Immature natural killer cell (primary cell): ENCODE results near the gene TNS2. TPM values are rescaled to one million over a fixed set of nuclear protein-coding genes. Genes with fewer than 3 reads are reported as not detected.

Experiments used
- DNase-seq, 3 donors: peaks; one replicate each; pipeline ENCODE4 v3.0.0; 2022; ENCODE audit warnings: mixed read lengths in 1 of 3
- H3K27ac Mint-ChIP-seq, 6 donors: one replicate each; pipeline ENCODE4 v1.8.0; 2020; ENCODE audit warnings: mixed read lengths in 6 of 6, mild to moderate bottlenecking in 5 of 6, inconsistent platforms in 4 of 6, moderate library complexity in 3 of 6
- H3K27me3 Mint-ChIP-seq, 3 donors: one replicate each; pipeline ENCODE4 v1.8.0; 2020 to 2021; ENCODE audit warnings: low read depth in 3 of 3, mild to moderate bottlenecking in 3 of 3, mixed read lengths in 3 of 3, moderate library complexity in 3 of 3, inconsistent platforms in 1 of 3
- H3K36me3 Mint-ChIP-seq, 3 donors: one replicate each; pipeline ENCODE4 v1.8.0; 2020; ENCODE audit warnings: mixed read lengths in 3 of 3, inconsistent platforms in 2 of 3, mild to moderate bottlenecking in 2 of 3
- H3K4me1 Mint-ChIP-seq, 2 donors: one replicate each; pipeline ENCODE4 v1.8.0; 2020; ENCODE audit warnings: inconsistent platforms in 2 of 2, mild to moderate bottlenecking in 2 of 2, mixed read lengths in 2 of 2, moderate library complexity in 1 of 2
- H3K4me3 Mint-ChIP-seq, 5 donors: one replicate each; pipeline ENCODE4 v1.8.0; 2020; ENCODE audit warnings: mild to moderate bottlenecking in 5 of 5, mixed read lengths in 5 of 5, inconsistent platforms in 3 of 5, moderate library complexity in 3 of 5
- H3K9me3 Mint-ChIP-seq, 6 donors: one replicate each; pipeline ENCODE4 v1.8.0; 2020; ENCODE audit warnings: mild to moderate bottlenecking in 6 of 6, mixed read lengths in 6 of 6, inconsistent platforms in 4 of 6, moderate library complexity in 3 of 6
- polyA plus RNA-seq, 3 donors: library from polyadenylated mRNA; unstranded; fragments of 300-500 nt; fragmentation: Illumina TruSeq; gene quantifications; one replicate each; pipeline ENCODE4 v1.2.3, GENCODE V29; 2021

The TNS2 gene
- polyA plus RNA-seq, 3 donors from 2014 or later, result not detected

DNA sequence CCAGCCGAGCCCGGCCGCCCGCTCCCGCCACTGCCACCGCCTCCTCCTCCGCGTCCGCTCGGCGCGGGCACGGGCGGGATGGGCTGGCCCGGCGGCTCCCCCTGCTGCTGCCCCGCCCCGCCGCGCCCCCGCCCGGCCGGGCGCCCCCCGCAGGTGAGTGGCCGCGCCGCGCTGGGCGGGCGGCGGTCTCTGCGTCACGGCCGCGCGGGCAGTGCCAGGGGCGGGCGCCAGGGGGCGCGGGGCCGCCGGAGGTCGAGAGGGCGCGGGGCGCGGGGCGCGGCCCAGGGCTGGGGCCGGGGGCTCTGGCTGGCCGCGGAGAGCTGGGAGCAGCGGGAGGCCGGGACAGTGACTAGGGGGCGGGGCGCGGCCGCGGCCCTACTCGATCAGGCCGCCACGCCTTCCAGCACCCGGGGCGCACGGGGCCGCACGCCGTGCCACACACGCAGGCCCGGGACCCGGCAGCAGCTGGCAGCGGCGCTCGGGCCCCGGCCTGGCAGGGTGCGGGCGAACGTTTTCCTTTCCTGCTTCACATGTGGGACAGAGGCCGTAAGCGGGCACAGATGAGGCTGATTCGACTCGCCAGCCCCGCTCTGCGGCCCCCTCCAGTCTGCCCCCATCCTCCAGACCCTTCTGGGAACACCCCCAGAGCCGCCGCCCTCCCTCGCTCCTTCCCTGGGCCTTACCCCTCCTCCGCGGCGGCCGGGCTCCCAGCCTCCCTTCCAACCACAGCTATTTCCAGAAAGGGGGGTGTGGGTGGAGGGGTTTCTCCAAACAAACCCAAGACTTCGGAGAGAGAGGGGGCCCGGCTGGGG lies 2.4 kb upstream of the TNS2 start:
- Mint-ChIP-seq H3K4me1 (peaks cover 12 to 13% of the 10 kb centered on the region in 2 donors), H3K27ac (peak overlapping the region in 2 of 6 donors; percentile 39 to 75), H3K9me3 (no peaks in the 10 kb centered on the region), H3K27me3 (peaks cover 5 to 11% (median 8%) of the 10 kb centered on the region in 3 donors), H3K4me3 (peak overlapping the region in 4 of 5 donors; percentile 10 to 97 (median 62)), H3K36me3 (no peaks in the 10 kb centered on the region)
- peak; percentile 67 to 76 (median 70) for DNase-seq

DNA sequence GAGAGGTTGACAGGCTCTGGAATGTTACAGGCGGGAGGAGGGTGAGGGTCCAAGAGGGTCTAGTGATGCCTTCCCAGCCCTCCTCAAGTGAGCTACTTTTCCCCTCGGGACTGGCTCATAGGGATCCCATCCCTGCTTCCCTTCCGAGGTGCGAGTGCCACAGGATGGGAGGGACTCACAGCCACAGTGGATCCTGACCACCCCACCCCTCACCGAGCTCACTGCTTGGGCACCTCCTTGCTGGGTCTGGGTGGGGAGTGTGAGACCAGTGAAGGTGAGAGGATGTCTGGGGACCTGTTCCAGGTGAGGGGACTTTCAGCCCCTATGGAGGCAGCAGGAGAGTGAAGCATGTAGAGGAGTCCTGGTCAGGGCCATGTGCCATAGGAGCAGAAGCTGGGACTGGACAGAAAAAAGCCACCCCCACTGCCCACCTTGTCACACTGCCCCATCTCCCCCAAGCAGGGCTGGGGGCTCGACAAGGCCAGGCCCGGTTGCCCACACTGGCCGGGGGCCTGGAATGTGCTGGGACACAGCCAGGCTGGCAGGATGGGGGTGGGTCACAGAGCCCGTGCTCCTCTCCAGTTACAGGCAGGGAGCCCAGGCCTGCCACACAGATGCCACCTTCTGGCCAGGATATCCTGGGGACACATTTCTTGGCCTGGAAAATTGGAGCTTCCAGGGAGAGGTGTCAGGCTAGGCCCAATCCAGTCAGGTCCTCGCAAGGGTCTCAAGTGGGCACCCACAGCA lies 1.7 kb upstream of the TNS2 start:
- Mint-ChIP-seq H3K36me3 (no peaks in the 10 kb centered on the region), H3K9me3 (no peaks in the 10 kb centered on the region), H3K4me3 (peak overlapping the region in 4 of 5 donors; percentile 43 to 72 (median 56)), H3K4me1 (peaks cover 12% of the 10 kb centered on the region in 2 donors), H3K27ac (peak overlapping the region in 4 of 6 donors; percentile 22 to 57 (median 33)), H3K27me3 (peaks cover 5 to 9% (median 6%) of the 10 kb centered on the region in 3 donors)
- no peak for DNase-seq

DNA sequence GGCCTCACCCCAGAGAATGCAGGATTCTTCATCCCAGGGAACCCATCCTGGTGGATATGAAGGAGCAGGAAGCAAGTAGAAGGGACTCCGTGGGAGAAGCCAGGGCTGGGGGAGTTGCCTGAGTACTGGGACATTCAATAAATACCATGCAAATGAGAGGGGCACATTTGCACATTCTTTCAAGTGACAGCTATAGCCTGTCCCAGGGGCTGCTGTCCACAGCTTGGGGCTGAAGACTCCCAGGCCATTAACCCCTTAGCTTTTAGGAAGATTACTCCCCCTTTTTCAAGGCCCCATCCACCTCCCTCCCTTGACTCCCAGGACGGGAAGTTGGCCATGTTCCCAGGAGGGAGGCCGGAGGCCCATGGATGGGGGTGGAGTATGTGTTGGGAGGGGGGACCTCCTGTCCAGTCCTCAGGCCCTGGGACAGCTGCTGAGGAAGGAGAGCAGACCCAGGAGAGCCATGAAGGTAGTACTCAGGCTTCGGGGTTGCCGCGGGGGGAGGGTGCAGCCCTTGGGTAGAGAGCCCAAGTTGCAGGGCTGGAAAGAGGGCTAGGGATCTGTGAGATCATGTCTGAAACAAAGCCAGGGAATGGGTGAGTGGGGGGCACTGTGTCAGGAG lies 974 bp upstream of the TNS2 start:
- Mint-ChIP-seq H3K4me3 (peak overlapping the region in 3 of 5 donors; percentile 13 to 33 (median 23)), H3K36me3 (no peaks in the 10 kb centered on the region), H3K27ac (peak overlapping the region in 5 of 6 donors; percentile 26 to 61 (median 34)), H3K27me3 (peaks cover 5 to 10% (median 6%) of the 10 kb centered on the region in 3 donors), H3K4me1 (peaks cover 16 to 17% of the 10 kb centered on the region in 2 donors), H3K9me3 (no peaks in the 10 kb centered on the region)
- no peak for DNase-seq

DNA sequence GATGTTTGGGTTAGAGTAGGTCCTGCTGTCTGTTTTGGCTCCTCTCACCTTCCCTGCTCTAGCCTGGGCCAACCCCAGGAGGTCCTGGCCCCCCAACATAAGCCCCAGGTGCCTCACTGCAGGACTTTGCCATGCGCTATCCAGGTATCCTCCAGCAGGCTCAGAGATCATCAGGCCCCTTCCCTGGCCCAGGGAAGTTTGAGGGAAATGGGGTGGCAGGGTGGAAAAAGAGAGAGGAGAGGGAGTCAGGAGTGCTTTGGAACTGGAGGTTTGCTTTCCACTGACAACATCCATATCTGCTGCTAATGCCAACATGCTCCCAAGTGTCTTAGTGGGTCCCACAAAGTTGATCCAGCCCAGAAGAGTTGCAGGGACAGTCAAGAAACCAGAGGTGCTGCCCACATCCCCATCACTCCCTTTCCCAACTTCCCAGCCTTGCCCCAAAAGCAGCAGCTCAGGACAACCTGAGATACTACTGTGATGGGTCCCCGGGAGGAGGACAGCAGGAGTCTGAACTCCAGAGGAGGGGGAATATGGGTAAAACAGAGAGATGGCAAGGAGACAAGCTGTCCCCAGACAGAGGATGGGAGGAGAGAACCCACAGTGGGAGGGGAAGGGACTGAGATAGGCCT lies 677 bp downstream of the TNS2 start:
- no peaks in the 10 kb centered on the region for H3K9me3 Mint-ChIP-seq
- H3K27ac Mint-ChIP-seq, result peak overlapping the region in 4 of 6 donors; percentile 14 to 80 (median 38)
- H3K4me1 Mint-ChIP-seq, result peaks cover 28 to 29% of the 10 kb centered on the region in 2 donors
- no peaks in the 10 kb centered on the region for H3K36me3 Mint-ChIP-seq
- H3K4me3 Mint-ChIP-seq, result no peak overlapping the region
- DNase-seq, result no peak
- H3K27me3 Mint-ChIP-seq, result peaks cover 2 to 10% (median 6%) of the 10 kb centered on the region in 3 donors

DNA sequence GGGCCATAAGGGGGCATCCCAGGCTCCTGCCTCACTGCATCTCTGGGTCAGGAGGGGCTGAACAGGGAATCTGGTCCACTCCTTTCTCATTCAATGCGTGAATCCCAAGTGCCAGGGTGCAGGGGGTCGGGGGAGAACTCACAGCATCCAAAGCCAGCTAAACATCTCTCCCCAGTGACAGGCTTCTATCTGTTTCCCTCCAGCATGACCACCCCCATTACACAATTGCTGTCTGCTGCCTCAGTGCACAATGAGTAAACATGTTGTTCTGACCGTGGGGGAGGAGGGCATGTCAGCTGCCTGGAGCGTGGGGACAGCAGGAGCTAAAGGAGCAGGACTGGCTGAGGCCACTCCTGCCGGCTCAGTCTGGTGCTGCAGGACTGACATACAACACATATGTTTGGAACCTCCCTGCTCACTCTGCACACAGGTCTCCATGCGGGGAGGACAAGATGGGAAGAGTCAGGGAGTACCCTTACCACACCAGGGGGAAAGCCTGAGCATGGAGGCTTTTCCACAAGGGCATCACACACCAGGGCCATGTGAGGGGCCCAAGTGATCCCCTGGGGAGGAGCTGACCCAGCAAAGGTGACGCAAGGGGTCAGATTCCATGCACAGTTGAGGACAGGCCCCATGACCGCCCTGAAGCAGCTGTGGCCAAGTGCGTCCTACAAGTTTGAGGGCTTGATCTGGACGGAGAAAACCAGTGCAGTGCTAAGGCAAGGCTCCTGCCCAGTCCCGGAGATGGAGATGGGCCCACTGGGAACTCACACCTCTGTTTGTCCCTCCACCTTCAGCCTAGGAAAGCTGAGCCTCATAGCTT lies 1.4 kb downstream of the TNS2 start:
- H3K27me3 Mint-ChIP-seq, result peaks cover 2 to 8% (median 2%) of the 10 kb centered on the region in 3 donors
- no peaks in the 10 kb centered on the region for H3K36me3 Mint-ChIP-seq
- H3K27ac Mint-ChIP-seq, result peak overlapping the region in 2 of 6 donors; percentile 59 to 62
- H3K4me1 Mint-ChIP-seq, result peaks cover 29 to 31% of the 10 kb centered on the region in 2 donors
- H3K4me3 Mint-ChIP-seq, result no peak overlapping the region
- H3K9me3 Mint-ChIP-seq, result no peaks in the 10 kb centered on the region
- no peak for DNase-seq

DNA sequence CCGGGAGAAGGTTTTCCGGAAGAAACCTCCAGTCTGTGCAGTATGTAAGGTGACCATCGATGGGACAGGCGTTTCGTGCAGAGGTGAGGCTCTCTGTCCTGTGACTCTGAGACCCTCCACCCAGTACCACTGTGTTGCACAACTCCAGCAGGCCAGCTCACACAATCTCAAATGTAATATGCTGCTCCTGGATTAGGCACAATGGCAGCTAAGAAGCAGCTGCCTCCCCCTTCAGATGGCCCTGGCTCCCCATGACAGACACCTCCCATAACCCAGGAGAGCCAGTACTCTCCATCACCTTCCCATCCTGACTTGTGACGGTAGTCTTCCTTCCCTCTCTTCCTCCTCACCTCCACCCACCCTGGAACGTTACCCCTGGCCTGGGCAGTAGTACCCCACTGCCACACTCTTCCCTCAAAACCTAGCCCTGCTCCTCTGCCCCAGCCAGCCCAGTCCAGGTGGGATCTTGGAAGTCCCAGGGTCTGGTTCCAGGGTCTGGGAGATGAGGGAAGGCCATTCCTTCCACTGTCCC lies 2.1 kb downstream of the TNS2 start:
- H3K9me3 Mint-ChIP-seq, result no peaks in the 10 kb centered on the region
- H3K36me3 Mint-ChIP-seq, result no peaks in the 10 kb centered on the region
- no peak overlapping the region for H3K4me3 Mint-ChIP-seq
- no peak for DNase-seq
- peak overlapping the region in 1 of 6 donors; percentile 17 for H3K27ac Mint-ChIP-seq
- peaks cover 26 to 29% of the 10 kb centered on the region in 2 donors for H3K4me1 Mint-ChIP-seq
- peaks cover 0 to 4% (median 0%) of the 10 kb centered on the region in 3 donors for H3K27me3 Mint-ChIP-seq

DNA sequence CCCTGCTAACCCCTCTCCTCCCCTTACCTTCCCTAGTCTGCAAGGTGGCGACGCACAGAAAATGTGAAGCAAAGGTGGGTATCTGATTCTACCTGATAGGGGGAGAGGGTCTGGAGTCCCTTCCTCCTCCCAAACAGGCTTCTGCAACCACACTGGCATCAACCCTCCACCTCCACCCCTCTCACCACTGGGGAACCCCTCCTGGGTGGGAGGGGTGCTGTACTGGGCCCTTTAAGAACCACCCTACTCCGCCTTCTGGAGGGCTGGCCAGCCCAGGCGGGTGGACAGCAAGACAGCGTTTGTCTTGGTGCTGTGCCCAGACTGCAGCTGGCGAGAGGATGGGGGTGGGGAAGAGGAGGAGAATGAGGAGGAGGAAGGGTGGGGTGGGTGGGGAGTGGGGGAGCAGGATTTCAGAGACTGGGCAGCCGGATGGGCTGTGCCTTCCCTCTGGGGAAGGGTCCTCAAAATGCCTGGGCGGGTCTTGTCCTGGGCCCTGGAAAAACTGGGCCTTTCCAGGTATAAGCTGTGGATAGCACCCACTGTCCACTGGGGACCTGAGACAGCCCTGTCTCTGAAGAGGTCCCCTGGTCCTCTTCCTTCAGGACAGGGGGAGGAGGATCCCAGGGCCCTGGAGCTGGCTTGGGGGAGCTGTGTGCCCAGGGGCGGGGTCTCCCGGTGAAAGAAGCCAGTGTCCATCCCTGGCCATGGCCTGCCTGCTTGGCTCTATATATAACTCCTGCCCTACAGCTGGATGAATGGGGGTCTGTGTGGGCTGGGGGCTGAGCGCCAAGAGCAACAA lies 2.8 kb downstream of the TNS2 start:
- Mint-ChIP-seq H3K4me1 (peaks cover 27 to 28% of the 10 kb centered on the region in 2 donors), H3K36me3 (no peaks in the 10 kb centered on the region), H3K9me3 (no peaks in the 10 kb centered on the region), H3K27me3 (peaks cover 0 to 4% (median 0%) of the 10 kb centered on the region in 3 donors), H3K4me3 (no peak overlapping the region), H3K27ac (no peak overlapping the region)
- no peak for DNase-seq

DNA sequence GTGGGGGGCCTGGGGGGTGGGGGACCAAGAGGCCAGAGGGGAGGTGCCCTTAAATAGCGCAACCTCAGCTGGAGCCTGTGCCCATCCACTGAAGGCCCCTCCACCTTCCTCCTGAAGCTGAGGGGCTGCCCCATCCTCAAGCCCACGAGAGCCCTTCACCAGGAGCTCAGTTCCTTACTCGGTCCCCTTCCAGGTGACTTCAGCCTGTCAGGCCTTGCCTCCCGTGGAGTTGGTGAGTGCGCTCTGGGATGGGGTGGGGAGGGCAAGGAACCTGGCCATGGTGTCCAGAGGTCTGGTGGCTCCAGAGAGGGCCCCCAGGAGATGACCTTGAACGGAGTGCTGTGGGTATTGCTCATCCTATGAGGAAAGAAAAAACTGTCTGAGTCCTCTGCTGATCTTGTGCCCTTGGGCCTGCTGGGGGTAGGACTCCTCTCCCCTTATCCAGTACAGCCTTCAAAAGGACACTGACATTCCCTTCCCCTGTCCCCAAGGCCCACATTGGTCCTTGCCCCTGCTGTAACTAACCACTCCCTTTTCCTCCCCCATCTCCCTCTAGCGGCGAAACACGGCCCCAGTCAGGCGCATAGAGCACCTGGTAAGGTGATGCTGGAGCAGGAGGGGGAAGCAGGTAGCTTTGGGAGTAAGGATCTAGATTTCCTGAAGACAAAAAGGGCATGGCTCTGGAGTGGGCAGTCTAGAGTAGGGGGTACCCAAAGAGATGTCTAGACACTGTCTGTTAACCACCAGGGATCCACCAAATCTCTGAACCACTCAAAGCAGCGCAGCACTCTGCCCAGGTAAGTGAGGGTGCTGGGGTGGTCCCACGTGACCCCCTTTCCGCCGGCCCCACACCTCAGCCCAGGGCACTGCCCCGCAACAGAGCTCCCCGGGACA lies 3.6 kb downstream of the TNS2 start:
- peaks cover 0 to 4% (median 0%) of the 10 kb centered on the region in 3 donors for H3K27me3 Mint-ChIP-seq
- H3K27ac Mint-ChIP-seq, result peak overlapping the region; percentile 69 to 89 (median 86)
- DNase-seq, result peak; percentile 42 to 47 (median 45)
- no peaks in the 10 kb centered on the region for H3K9me3 Mint-ChIP-seq
- peaks cover 27 to 28% of the 10 kb centered on the region in 2 donors for H3K4me1 Mint-ChIP-seq
- peak overlapping the region; percentile 91 to 97 (median 94) for H3K4me3 Mint-ChIP-seq
- H3K36me3 Mint-ChIP-seq, result no peaks in the 10 kb centered on the region

DNA sequence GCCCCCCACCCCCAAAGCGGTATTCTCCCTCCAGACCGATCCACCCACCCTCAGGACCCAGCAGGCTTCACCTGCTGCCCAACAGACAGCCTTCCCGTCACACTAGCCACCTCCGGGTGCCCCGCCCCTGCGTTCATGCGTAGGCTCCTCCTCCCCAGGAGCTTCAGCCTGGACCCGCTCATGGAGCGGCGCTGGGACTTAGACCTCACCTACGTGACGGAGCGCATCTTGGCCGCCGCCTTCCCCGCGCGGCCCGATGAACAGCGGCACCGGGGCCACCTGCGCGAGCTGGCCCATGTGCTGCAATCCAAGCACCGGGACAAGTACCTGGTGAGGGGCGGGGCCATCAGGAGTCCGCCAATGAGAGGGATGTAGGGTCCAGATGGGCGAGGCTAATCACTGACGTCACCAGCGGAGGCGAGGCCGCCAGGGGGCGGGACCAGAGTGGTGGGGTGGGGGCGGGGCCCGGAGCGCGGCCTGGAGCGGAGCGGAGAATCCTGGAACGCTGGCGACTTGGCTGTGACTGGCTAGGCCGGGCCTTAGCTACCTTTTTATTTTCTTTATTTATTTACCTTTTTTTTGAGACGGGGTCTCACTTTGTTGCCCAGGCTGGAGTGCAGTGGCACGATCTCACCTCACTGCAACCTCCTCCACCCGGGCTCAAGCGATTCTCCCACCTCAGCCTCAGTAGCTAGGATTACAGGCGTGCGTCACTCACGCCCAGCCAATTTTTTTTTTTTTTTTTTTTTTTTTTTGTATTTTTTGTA lies 4.4 kb downstream of the TNS2 start:
- DNase-seq, result peak; percentile 87 to 91 (median 90)
- peaks cover 27 to 28% of the 10 kb centered on the region in 2 donors for H3K4me1 Mint-ChIP-seq
- H3K27ac Mint-ChIP-seq, result peak overlapping the region; percentile 69 to 89 (median 86)
- peak overlapping the region; percentile 91 to 97 (median 94) for H3K4me3 Mint-ChIP-seq
- no peaks in the 10 kb centered on the region for H3K36me3 Mint-ChIP-seq
- H3K27me3 Mint-ChIP-seq, result peaks cover 0 to 4% (median 0%) of the 10 kb centered on the region in 3 donors
- H3K9me3 Mint-ChIP-seq, result no peaks in the 10 kb centered on the region

DNA sequence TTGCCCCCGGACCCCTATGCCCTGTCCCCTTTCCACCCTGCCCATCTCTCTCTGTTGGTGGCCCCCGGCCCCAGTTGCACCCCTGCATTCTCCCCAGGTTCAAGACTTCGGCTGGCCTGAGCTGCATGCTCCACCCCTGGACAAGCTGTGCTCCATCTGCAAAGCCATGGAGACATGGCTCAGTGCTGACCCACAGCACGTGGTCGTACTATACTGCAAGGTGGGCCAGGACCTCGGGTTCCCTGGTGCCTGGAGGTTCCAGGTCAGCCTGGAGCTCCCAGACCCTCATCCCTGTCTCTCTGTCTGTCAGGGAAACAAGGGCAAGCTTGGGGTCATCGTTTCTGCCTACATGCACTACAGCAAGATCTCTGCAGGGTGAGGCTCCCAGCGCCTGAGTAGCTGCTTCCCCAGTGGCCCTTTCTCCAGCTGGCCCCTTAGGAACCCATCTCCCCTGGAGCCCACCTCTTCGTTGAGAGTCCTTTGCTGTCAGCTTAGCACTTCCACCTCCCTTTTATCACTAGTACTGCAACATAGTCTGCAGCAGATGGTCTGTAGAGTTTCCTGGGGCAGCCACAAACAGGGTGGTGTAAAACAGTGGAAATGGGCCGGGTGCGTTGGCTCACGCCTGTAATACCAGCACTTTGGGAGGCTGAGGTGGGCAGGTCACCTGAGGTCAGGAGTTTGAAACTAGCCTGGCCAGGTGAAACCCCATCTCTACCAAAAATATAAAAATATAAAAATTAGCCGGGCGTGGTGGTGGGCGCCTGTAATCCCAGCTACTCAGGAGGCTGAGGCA lies 5.8 kb downstream of the TNS2 start:
- DNase-seq, result no peak
- Mint-ChIP-seq H3K4me3 (peak overlapping the region; percentile 63 to 77 (median 72)), H3K36me3 (no peaks in the 10 kb centered on the region), H3K4me1 (peaks cover 27 to 28% of the 10 kb centered on the region in 2 donors), H3K27me3 (peaks cover 0 to 4% (median 0%) of the 10 kb centered on the region in 3 donors), H3K9me3 (no peaks in the 10 kb centered on the region), H3K27ac (peak overlapping the region; percentile 48 to 80 (median 70))
